Measurements from ENCODE around the gene ZBTB44.

The ZBTB44 gene

GRCh38 chr11:130278745-130279144 is 36.0 kb downstream of the ZBTB44 start:
- no peak for TF ChIP-seq CTCF (conservative IDR thresholded peaks at IDR 0.05; ENCODE audit: low read depth)
- ChIA-PET CTCF (no interaction called here), POLR2A (ENCODE audit: low non-redundant PET) (no interaction called here)

GRCh38 chr11:130278151-130278550 is 36.6 kb downstream of the ZBTB44 start:
- DNase-seq (ENCODE audit: low spot score) = no peak
- no peak overlapping the region for H3K27ac ChIP-seq
- ChIA-PET POLR2A (ENCODE audit: low non-redundant PET) (no interaction called here), CTCF (no interaction called here)
- TF ChIP-seq CTCF (conservative IDR thresholded peaks at IDR 0.05; ENCODE audit: low read depth) = no peak

More at GRCh38 chr11:130278745-130279144, 36.0 kb downstream of the ZBTB44 start:
- H3K27ac ChIP-seq = no peak overlapping the region
- DNase-seq (ENCODE audit: low spot score) = no peak

GRCh38 chr11:130272336-130272735 is 42.4 kb downstream of the ZBTB44 start:
- H3K27ac ChIP-seq = no peak overlapping the region
- ChIA-PET POLR2A (ENCODE audit: low non-redundant PET) (no interaction called here), CTCF (no interaction called here)
- no peak for DNase-seq (ENCODE audit: low spot score)
- TF ChIP-seq CTCF (conservative IDR thresholded peaks at IDR 0.05; ENCODE audit: low read depth) = no peak

GRCh38 chr11:130269326-130269943 is 45.3 kb downstream of the ZBTB44 start:
- CTCF ChIA-PET = interaction anchor here (0.8 kb wide), 1 partner anchor 12 kb away, joined by 3 read pairs; no protein-coding TSS in a partner anchor
- no peak for DNase-seq (ENCODE audit: low spot score)
- H3K27ac ChIP-seq = no peak overlapping the region
- POLR2A ChIA-PET (ENCODE audit: low non-redundant PET) = no interaction called here
- no peak for TF ChIP-seq CTCF (conservative IDR thresholded peaks at IDR 0.05; ENCODE audit: low read depth)

- POLR2A ChIA-PET (ENCODE audit: low non-redundant PET) = no interaction called here
- no peak for DNase-seq (ENCODE audit: low spot score)
Measured at GRCh38 chr11:130263351-130263750, 51.4 kb downstream of the ZBTB44 start.

GRCh38 chr11:130262424-130262823 is 52.3 kb downstream of the ZBTB44 start:
- POLR2A ChIA-PET (ENCODE audit: low non-redundant PET) = no interaction called here
- TF ChIP-seq CTCF (conservative IDR thresholded peaks at IDR 0.05; ENCODE audit: low read depth) = no peak
- no peak overlapping the region for H3K27ac ChIP-seq
- CTCF ChIA-PET = no interaction called here
- no peak for DNase-seq (ENCODE audit: low spot score)

More at GRCh38 chr11:130263351-130263750, 51.4 kb downstream of the ZBTB44 start:
- no peak for TF ChIP-seq CTCF (conservative IDR thresholded peaks at IDR 0.05; ENCODE audit: low read depth)
- CTCF ChIA-PET = no interaction called here
- no peak overlapping the region for H3K27ac ChIP-seq
